GM10266 (cell line): Measurements from ENCODE around the gene MYOM3.

Source experiments
- DNase-seq: peaks from one replicate; pipeline ENCODE4 v3.0.0; 2012; ENCODE audit errors: extremely low spot score
- CTCF ChIP-seq: IDR thresholded peaks from 2 replicates; pipeline ENCODE4 v1.5.1; 2012; ENCODE audit warnings: mild to moderate bottlenecking, low read depth; ENCODE audit not compliant: control insufficient read depth, insufficient read depth; ENCODE audit errors: missing control alignments

Gene MYOM3

DNA sequence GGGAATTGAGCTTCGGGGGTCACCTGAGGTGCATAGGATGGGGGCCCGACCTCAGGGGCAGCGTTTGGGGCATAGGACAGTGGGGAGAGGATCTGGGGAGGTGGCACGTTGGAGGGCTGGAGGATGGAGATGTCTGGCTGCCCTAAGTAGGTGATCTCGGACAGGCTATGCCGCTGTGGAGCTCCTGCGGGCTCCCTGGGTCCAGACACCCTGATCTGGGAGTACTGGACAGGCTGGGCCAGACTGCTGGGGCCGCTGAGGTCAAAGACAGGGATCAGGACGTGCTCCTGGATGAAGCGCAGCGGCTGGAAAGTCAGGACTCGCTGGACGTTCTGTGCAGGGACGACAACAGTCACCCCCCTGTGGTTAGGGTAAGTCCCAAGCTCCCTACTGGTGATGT lies 9.5 kb upstream of the MYOM3 start:
- TF ChIP-seq CTCF: no peak
- DNase-seq: no peak

GRCh38 chr1:24120965-24121364 lies 9.0 kb upstream of the MYOM3 start:
- TF ChIP-seq CTCF: no peak
- DNase-seq: no peak

DNA sequence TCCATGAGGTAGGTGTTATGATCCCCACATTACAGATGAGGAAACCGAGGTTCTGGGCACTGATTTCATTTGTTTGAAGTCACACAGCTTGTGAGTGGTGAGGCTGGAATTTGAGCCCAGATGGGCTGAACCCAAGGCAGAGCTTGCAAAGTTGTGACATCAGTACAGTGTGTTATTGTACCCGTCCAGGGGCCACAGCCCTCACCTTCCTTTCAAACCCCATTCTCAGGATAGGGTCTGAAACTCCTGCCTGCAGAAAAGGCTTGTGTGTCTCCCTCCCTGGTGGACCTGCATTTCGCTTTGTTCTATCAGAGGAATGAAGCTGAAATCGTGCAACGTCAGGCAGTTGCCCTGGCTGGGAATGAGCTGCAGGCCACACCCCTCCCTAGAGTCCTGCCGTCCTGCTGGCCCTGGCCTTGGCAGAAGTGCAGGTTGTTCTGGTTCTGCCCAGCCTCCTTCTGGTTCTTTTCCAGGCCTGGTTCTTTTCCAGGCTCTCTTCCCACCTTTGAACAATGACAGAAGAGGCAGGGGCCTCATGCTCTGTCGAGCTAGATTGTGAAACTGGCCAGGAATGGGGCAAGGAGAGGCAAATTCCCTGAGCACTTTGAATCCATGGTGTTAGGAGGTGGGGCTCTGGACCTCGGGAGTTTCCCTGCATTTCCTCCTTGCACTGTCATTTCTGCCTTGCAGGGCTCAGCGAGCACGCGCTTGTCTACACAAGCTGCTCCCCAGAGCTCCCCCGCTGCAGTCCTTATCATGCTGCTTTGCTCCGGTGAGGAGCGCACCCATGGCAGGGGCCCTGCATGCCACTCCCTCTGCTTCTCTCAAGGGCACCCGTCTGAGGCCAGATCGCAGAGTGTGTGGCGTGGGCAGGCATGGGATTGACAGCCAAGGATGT lies 8.2 kb upstream of the MYOM3 start:
- no peak for TF ChIP-seq CTCF
- no peak for DNase-seq

GRCh38 chr1:24119489-24119858 lies 7.5 kb upstream of the MYOM3 start:
- DNase-seq: no peak
- no peak for TF ChIP-seq CTCF

GRCh38 chr1:24118410-24119242 lies 6.7 kb upstream of the MYOM3 start:
- no peak for DNase-seq
- TF ChIP-seq CTCF: no peak

DNA sequence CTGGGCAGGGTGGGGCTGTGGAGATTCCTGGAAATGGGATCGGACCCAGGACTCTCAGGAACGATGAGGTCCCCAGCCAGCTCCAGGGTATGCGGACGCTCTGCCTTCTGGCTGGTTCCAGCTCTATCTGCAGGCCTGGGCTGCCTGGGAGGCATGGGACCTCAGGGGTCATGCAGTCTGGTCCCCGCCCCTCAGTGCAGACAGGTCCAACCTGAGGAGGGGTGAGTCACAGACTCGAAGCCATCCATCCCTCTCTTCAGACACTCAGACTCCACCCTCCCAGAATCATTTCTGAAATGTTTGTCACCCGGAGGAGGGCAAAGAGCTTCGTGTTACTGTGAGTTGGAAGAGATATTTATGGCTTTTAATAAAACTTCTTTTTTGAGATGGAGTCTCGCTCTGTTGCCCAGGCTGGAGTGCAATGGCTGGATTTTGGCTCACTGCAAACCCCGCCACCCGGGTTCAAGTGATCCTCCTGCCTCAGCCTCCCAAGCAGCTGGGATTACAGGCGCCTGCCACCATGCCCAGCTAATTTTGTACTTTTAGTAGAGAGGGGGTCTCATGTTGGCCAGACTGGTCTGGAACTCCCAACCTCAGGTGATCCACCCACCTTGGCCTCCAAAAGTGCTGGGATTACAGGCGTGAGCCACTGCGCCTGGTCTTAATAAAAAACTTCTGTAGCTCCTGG lies 5.9 kb upstream of the MYOM3 start:
- DNase-seq: no peak
- TF ChIP-seq CTCF: no peak
